ENCODE results near the gene FAH. TPM values are rescaled to one million over a fixed set of nuclear protein-coding genes. Genes with fewer than 3 reads are reported as not detected.

Gene FAH
- total RNA-seq, 1 experiment from 2014 or later = 21.5 TPM

GRCh38 chr15:80183306-80183705, 30.5 kb downstream of the FAH start:
- no peak overlapping the region for H2AFZ ChIP-seq (ENCODE audit: low read length)
- TF ChIP-seq CTCF (conservative IDR thresholded peaks at IDR 0.05) = no peak
- no peak overlapping the region for H4K8ac ChIP-seq (replicated peaks; ENCODE audit: insufficient read length, low read depth, low read length)
- no peaks in the 10 kb centered on the region for H3K4me1 ChIP-seq (ENCODE audit: insufficient read depth, low read length)
- H4K5ac ChIP-seq (ENCODE audit: insufficient read length, low read depth, low read length) = no peak overlapping the region
- no peak overlapping the region for H2BK20ac ChIP-seq (ENCODE audit: low read depth, low read length, poor library complexity, severe bottlenecking)
- DNase-seq = no peak
- no peak overlapping the region for H3K14ac ChIP-seq (ENCODE audit: insufficient read depth, low read length)
- no peak overlapping the region for H3K23ac ChIP-seq (ENCODE audit: insufficient read length, low read depth, low read length)
- no peaks in the 10 kb centered on the region for H3K23me2 ChIP-seq (ENCODE audit: insufficient read length, low read depth, low read length, poor library complexity, severe bottlenecking)
- H3K79me2 ChIP-seq (ENCODE audit: insufficient read depth, low read length) = no peaks in the 10 kb centered on the region
- Mint-ChIP-seq H3K4me1 (peaks cover 5 to 7% of the 10 kb centered on the region in 2 experiments), H3K27me3 (ENCODE audit: low read depth) (no peaks in the 10 kb centered on the region), H3K27ac (no peak overlapping the region), H3K36me3 (ENCODE audit: insufficient read depth in 1 of 3, low read depth in 3 of 3) (peaks cover 17 to 33% (median 19%) of the 10 kb centered on the region in 3 experiments; a peak in 5 of 7 replicates), H3K9me3 (no peaks in the 10 kb centered on the region), H3K4me3 (no peak overlapping the region)
- no peak overlapping the region for H3K4me2 ChIP-seq (ENCODE audit: insufficient read depth, insufficient read length, low read length)
- no peak overlapping the region for H4K91ac ChIP-seq (ENCODE audit: insufficient read length, low read depth, low read length)
- H2AK5ac ChIP-seq (ENCODE audit: insufficient read length, low read length) = no peak overlapping the region
- WGBS (ENCODE audit: extremely low coverage, insufficient read length, low lambda C conversion rate) = no CpG with 5 or more reads among the region's 10 CpGs
- no peak overlapping the region for H2BK120ac ChIP-seq (ENCODE audit: low read depth, low read length, poor library complexity, severe bottlenecking)
- H3K18ac ChIP-seq (ENCODE audit: insufficient read length, low read depth, low read length) = no peak overlapping the region
- H3K27me3 ChIP-seq (ENCODE audit: insufficient read depth, low read length) = no peaks in the 10 kb centered on the region
- H3K9ac ChIP-seq (ENCODE audit: extremely low read depth, insufficient read length, low read length) = no peak overlapping the region
- no peak overlapping the region for H3K56ac ChIP-seq (ENCODE audit: insufficient read length, low read depth, low read length)
- no peak overlapping the region for H2BK12ac ChIP-seq (ENCODE audit: insufficient read length, low read depth, low read length)
- H3K27ac ChIP-seq (ENCODE audit: insufficient read length, low read depth, low read length) = no peak overlapping the region
- H3T11ph ChIP-seq (ENCODE audit: low read length) = no peak overlapping the region
- no peaks in the 10 kb centered on the region for H4K20me1 ChIP-seq (ENCODE audit: control insufficient read depth, insufficient read depth, insufficient read length)
- H3K9me3 ChIP-seq (ENCODE audit: control insufficient read depth, low read depth, low read length) = no peaks in the 10 kb centered on the region
- H3K79me1 ChIP-seq (ENCODE audit: insufficient read depth, low read depth, low read length, poor library complexity, severe bottlenecking) = no peaks in the 10 kb centered on the region
- H3K4ac ChIP-seq (ENCODE audit: low read depth, low read length) = no peak overlapping the region
- H2BK5ac ChIP-seq (ENCODE audit: insufficient read length, low read length) = no peak overlapping the region
- no peak overlapping the region for H2BK15ac ChIP-seq (ENCODE audit: low read depth, low read length)

Data from H9 (cell line).